Keratinocyte (primary cell): ENCODE data around the gene MADD. TPM values are rescaled to one million over a fixed set of nuclear protein-coding genes. Genes with fewer than 3 reads are reported as not detected.

Experiments used
- DNase-seq: peaks from one replicate; pipeline ENCODE4 v3.0.0-alpha.2; 2011; ENCODE audit warnings: low read depth, missing footprints, low spot score
- FAIRE-seq: peaks from 2 replicates; lab custom pipeline; 2011; peaks lifted over from hg19 to GRCh38; lab: Jason Lieb, UNC
- H2AFZ ChIP-seq: 2 replicates; pipeline ENCODE4 v1.6.0; 2012; ENCODE audit warnings: low read length, control low read depth, inconsistent platforms; ENCODE audit not compliant: control insufficient read depth
- H3K27ac ChIP-seq: 2 replicates; pipeline ENCODE4 v1.5.1; 2011; ENCODE audit warnings: low read length; ENCODE audit not compliant: control insufficient read depth, insufficient read depth
- H3K27me3 ChIP-seq: 3 replicates; pipeline ENCODE4 v1.6.0; 2011; ENCODE audit warnings: low read length; ENCODE audit not compliant: control insufficient read depth, insufficient read depth; ENCODE audit errors: extremely low read depth
- H3K36me3 ChIP-seq, 2 experiments: 2 replicates in 1 of 2; 3 replicates in 1 of 2; pipeline ENCODE4 v1.5.1; 2011; ENCODE audit warnings: low read length in 2 of 2, mild to moderate bottlenecking in 1 of 2; ENCODE audit not compliant: control insufficient read depth in 2 of 2, insufficient read depth in 2 of 2; ENCODE audit errors: extremely low read depth in 1 of 2
- H3K4me1 ChIP-seq: 3 replicates; pipeline ENCODE4 v1.5.1; 2011; ENCODE audit warnings: low read length; ENCODE audit not compliant: control insufficient read depth, insufficient read depth; ENCODE audit errors: extremely low read depth
- H3K4me2 ChIP-seq: 3 replicates; pipeline ENCODE4 v1.6.0; 2011; ENCODE audit warnings: low read depth, low read length; ENCODE audit not compliant: control insufficient read depth, insufficient read depth; ENCODE audit errors: extremely low read depth
- H3K4me3 ChIP-seq, 3 experiments: fragments of 200-600 bp in 1 of 3; sonication (generic) in 1 of 3; 2 replicates in 2 of 3; 3 replicates in 1 of 3; pipeline ENCODE4 v1.5.1; 2011 to 2016; ENCODE audit warnings: low read length in 3 of 3, mild to moderate bottlenecking in 3 of 3, control low read depth in 2 of 3, inconsistent platforms in 1 of 3, low read depth in 1 of 3, mixed read lengths in 1 of 3, mixed run types in 1 of 3, moderate library complexity in 1 of 3; ENCODE audit not compliant: control insufficient read depth in 2 of 3, insufficient read depth in 2 of 3; ENCODE audit errors: extremely low read depth in 1 of 3
- H3K79me2 ChIP-seq: 2 replicates; pipeline ENCODE4 v1.6.0; 2012; ENCODE audit warnings: low read length; ENCODE audit not compliant: control insufficient read depth, insufficient read depth
- H3K9ac ChIP-seq: 3 replicates; pipeline ENCODE4 v1.6.0; 2011; ENCODE audit warnings: low read length; ENCODE audit not compliant: control insufficient read depth, insufficient read depth; ENCODE audit errors: extremely low read depth
- H3K9me1 ChIP-seq: 3 replicates; pipeline ENCODE4 v1.6.0; 2011; ENCODE audit warnings: low read length; ENCODE audit not compliant: control insufficient read depth, insufficient read depth; ENCODE audit errors: extremely low read depth
- H3K9me3 ChIP-seq: 2 replicates; pipeline ENCODE4 v1.5.1; 2012; ENCODE audit warnings: low read depth, low read length; ENCODE audit not compliant: control insufficient read depth
- H4K20me1 ChIP-seq: 3 replicates; pipeline ENCODE4 v1.6.0; 2011; ENCODE audit warnings: low read length; ENCODE audit not compliant: control insufficient read depth, insufficient read depth; ENCODE audit errors: extremely low read depth
- EZH2 ChIP-seq: IDR thresholded peaks from one replicate; pipeline ENCODE4 v1.6.1; 2012; ENCODE audit warnings: inconsistent platforms, mild to moderate bottlenecking, low read length, moderate library complexity
- dilution Hi-C: fragments of 300-500 bp; cut with MboI; formaldehyde crosslinking; loops from one replicate; pipeline ENCODE4 v1.7.0; 2020; ENCODE audit warnings: low sequenced_read_pairs; ENCODE audit not compliant: extremely low pct_ligation_motif_present
- polyA plus RNA-seq, 5 experiments: library from polyadenylated mRNA; depleted of rRNA in 3 of 5; stranded (reverse) in 3 of 5; stranded (forward) in 1 of 5; unstranded in 1 of 5; fragments of >200 nt; gene quantifications; 1 replicate in 1 of 5; 2 replicates in 3 of 5; 3 replicates in 1 of 5; pipeline versions ENCODE4 v1.2.1 to v1.2.3, GENCODE V29; 2011 to 2012; ENCODE audit warnings: missing spikeins in 2 of 5, low read depth in 1 of 5, low replicate concordance in 1 of 5
- TF ChIP-seq, protein P1 (sequence below), 3 experiments: IDR thresholded peaks in 1 of 3; conservative IDR thresholded peaks in 1 of 3; optimal IDR thresholded peaks in 1 of 3; 2 replicates in 2 of 3; 3 replicates in 1 of 3; pipeline versions ENCODE3 to v1.5.1; 2011; ENCODE audit warnings: low read length in 3 of 3, mild to moderate bottlenecking in 3 of 3, moderate library complexity in 2 of 3, control low read depth in 1 of 3, inconsistent platforms in 1 of 3; ENCODE audit not compliant: insufficient read depth in 2 of 3; ENCODE audit errors: extremely low read depth in 1 of 3

Gene MADD
- polyA plus RNA-seq, 1 donor (not counting 4 experiments of a cell fraction or from before 2014, with no cell fraction given), result 11.9 TPM

DNA sequence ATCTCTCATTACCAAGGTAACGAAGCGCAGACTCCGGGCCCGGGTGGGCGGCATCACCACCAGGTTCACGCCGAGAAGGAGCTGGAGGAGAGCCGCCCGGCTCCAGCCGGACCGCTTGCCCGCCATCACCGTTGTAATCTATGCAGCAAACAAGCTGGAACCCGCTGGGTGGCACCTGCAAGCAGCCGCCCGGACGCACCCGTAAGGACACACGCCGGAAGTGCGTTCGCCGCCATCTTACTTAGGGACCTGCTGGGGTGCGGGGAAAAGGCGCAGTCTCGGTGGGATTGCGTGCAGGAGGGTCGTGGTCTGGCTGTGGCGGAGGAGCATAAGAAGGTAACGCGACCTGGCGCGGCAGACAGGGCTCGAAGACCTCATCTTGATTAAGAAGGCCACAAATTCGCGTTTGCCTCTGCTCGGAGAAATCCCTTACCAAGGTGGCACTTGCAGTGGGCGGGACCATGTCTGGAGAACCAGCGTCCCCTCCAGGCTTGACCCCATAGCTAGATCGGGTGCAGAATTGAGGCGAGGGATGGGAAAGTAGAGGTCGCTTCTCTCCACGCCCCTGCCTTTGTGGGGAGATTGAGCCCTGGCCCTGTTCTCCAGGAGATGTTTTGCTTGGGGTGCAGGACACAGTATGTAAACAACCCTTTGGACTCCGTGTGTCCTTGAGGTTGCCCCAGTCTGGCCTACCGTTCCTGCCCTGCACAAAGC, 21.1 kb upstream of the MADD start, which contains the start of gene ACP2:
Gene ACP2 (minus strand): TSS at position 151 of the 714 bp plus-strand sequence. CDS start 25 bp downstream, at position 126.
- Histone ChIP-seq H3K27ac (peak within 1 kb of the TSS; percentile 90), H3K9me1 (no peaks in the 10 kb centered on the region), H3K79me2 (peaks cover 16% of the 10 kb centered on the region), H2AFZ (peak within 1 kb of the TSS; percentile 92), H3K9me3 (no peaks in the 10 kb centered on the region), H3K9ac (peak within 1 kb of the TSS; percentile 85), H3K4me1 (peaks cover 12% of the 10 kb centered on the region), H3K4me2 (peak within 1 kb of the TSS; percentile 88), H4K20me1 (no peaks in the 10 kb centered on the region), H3K4me3 (peak within 1 kb of the TSS; percentile 79 to 93 (median 92)), H3K36me3 (peaks cover 7 to 15% of the 10 kb centered on the region in 2 experiments), H3K27me3 (no peaks in the 10 kb centered on the region)
- DNase-seq, result no peak
- dilution Hi-C loops, result no loop called here
- TF ChIP-seq EZH2, result no peak
- TF ChIP-seq, protein P1, sequence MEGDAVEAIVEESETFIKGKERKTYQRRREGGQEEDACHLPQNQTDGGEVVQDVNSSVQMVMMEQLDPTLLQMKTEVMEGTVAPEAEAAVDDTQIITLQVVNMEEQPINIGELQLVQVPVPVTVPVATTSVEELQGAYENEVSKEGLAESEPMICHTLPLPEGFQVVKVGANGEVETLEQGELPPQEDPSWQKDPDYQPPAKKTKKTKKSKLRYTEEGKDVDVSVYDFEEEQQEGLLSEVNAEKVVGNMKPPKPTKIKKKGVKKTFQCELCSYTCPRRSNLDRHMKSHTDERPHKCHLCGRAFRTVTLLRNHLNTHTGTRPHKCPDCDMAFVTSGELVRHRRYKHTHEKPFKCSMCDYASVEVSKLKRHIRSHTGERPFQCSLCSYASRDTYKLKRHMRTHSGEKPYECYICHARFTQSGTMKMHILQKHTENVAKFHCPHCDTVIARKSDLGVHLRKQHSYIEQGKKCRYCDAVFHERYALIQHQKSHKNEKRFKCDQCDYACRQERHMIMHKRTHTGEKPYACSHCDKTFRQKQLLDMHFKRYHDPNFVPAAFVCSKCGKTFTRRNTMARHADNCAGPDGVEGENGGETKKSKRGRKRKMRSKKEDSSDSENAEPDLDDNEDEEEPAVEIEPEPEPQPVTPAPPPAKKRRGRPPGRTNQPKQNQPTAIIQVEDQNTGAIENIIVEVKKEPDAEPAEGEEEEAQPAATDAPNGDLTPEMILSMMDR (optimal IDR thresholded peaks at IDR 0.05 in 1 of 3, IDR thresholded peaks at IDR 0.05 in 1 of 3, conservative IDR thresholded peaks at IDR 0.05 in 1 of 3; ENCODE audit: extremely low read depth in 1 of 3, insufficient read depth in 2 of 3, low read length in 3 of 3), result peak in 2 of 3 experiments; percentile 44 to 59
- no peak for FAIRE-seq

DNA sequence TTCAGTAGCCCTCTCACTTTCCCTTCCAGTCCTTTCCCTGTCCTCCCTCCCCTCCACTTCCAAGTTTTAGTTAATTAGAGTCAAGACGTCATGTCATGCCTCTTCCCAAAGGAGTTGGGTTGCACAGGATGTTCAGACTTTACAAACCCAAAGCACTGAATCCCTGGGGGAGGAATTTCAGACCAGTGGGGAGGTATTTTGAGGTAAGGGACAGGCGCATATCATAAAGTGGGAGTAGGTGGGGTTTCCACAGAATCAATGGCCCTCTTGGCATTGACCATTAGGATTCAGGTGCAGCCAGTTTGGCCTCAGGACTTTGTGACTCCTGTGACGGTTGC, 20.6 kb upstream of the MADD start:
- Histone ChIP-seq H3K27ac (peak overlapping the region; percentile 90), H3K36me3 (peaks cover 7 to 14% of the 10 kb centered on the region in 2 experiments), H3K79me2 (peaks cover 16% of the 10 kb centered on the region), H3K4me1 (peaks cover 12% of the 10 kb centered on the region), H3K9ac (peak overlapping the region; percentile 85), H3K4me3 (peak overlapping the region; percentile 79 to 93 (median 92)), H3K27me3 (no peaks in the 10 kb centered on the region), H3K9me1 (no peaks in the 10 kb centered on the region), H4K20me1 (no peaks in the 10 kb centered on the region), H3K9me3 (no peaks in the 10 kb centered on the region), H2AFZ (peak overlapping the region; percentile 92), H3K4me2 (peak overlapping the region; percentile 85)
- dilution Hi-C loops, result no loop called here
- no peak for DNase-seq
- no peak for FAIRE-seq
- TF ChIP-seq, protein P1 (optimal IDR thresholded peaks at IDR 0.05 in 1 of 3, IDR thresholded peaks at IDR 0.05 in 1 of 3, conservative IDR thresholded peaks at IDR 0.05 in 1 of 3; ENCODE audit: extremely low read depth in 1 of 3, insufficient read depth in 2 of 3, low read length in 3 of 3), result no peak
- no peak for TF ChIP-seq EZH2
